ENCODE results near the gene FKBP9. TPM values are rescaled to one million over a fixed set of nuclear protein-coding genes. Genes with fewer than 3 reads are reported as not detected.

FKBP9 gene
- total and polyA plus RNA-seq, 2 of the 8 experiments (the other 6 are each of a cell fraction or from before 2014, with no cell fraction given) = 7.2 to 10.1 TPM

- no peak for TF ChIP-seq RXRA (IDR thresholded peaks at IDR 0.05; ENCODE audit: insufficient read depth, low read depth, low read length)
Observed at GRCh38 chr7:32942415-32943251, 14.6 kb upstream of the FKBP9 start (continued).

Data from H1 (cell line).